G401 (cell line): ENCODE data around the gene NRTN. TPM values are rescaled to one million over a fixed set of nuclear protein-coding genes. Genes with fewer than 3 reads are reported as not detected.
"Not testable (repeated sequence)": the region's sequence is repeated elsewhere in the genome, so short reads cannot be mapped to it uniquely, and the experiment has no call there.

ENCODE experiments used
- DNase-seq: peaks from one replicate; pipeline ENCODE4 v3.0.0-alpha.2; 2015; ENCODE audit warnings: low spot score
- in situ Hi-C: cut with HindIII; loops from 2 replicates; pipeline ENCODE4 v1.10.0; 2016; ENCODE audit warnings: low sequenced_read_pairs, mixed read lengths
- total RNA-seq: library from RNA; depleted of rRNA; stranded (reverse); fragments of >200 nt; shearing (Covaris generic); gene quantifications from 2 replicates; pipeline ENCODE4 v1.2.3, GENCODE V29; 2014

The NRTN gene
- total RNA-seq, 1 experiment from 2014 or later = 8.3 TPM

GRCh38 chr19:5828661-5829566 lies 24.0 kb downstream of the NRTN start:
- in situ Hi-C loops = no loop called here
- DNase-seq = no peak

DNA sequence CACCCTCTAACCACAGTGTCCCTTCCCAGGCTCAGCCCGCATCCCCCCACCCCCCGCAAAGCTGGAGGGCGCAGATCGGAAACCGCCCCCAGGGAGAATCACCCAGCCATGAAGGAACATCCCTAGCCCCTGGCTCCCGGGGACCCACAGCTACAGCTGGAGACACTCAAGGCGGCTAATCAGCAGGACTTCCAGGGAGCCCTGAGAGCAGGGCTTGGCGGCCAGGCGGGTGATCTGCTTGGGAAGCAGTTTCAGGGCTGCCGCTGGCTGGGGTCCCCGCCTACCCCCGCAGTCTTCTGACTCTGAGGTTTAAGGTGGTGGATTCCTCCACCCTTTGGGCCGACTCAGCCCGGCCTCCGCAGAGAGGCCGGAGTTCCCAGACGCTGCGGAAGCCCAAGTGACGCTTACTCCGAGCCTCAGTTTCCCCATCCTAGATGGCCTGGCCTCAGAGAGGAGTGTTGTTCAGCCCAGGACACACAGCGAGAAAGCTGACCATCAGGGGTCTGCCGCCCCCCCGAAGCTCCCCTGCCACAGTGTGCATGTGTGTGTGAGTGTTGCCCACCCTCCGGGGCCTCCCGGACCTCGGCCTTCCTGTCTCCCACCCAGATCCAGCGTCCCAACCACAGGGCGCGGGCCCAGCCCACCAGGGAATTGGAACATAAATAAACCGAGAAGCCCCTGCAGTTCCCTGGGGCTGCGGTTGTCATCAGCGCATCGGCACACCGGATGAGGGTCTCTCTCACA lies 24.9 kb downstream of the NRTN start:
- no peak for DNase-seq
- in situ Hi-C loops = no loop called here

DNA sequence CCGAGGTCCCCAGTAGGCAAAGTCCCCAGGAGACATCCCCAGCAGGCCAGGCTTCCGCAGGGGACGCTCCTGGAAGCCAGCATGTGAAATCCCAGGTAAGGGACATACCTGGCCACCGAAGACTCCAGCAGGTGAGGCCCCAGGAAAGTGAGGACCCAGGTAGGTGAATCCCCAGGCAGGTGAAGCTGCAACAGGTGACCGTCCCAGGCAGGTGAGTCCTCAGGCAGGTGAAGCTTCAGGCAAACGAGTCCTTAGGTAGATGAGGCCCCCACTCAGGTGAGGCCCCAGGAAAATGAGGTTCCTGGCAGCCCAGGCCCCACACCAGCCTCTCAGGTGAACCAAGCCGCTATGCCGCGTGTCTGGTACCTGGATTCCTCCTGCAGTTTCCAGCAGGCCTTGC lies 26.3 kb downstream of the NRTN start:
- no peak for DNase-seq
- in situ Hi-C loops = no loop called here

- DNase-seq = no peak
- in situ Hi-C loops = no loop called here
Observed at GRCh38 chr19:5832061-5832460, 27.2 kb downstream of the NRTN start.

DNA sequence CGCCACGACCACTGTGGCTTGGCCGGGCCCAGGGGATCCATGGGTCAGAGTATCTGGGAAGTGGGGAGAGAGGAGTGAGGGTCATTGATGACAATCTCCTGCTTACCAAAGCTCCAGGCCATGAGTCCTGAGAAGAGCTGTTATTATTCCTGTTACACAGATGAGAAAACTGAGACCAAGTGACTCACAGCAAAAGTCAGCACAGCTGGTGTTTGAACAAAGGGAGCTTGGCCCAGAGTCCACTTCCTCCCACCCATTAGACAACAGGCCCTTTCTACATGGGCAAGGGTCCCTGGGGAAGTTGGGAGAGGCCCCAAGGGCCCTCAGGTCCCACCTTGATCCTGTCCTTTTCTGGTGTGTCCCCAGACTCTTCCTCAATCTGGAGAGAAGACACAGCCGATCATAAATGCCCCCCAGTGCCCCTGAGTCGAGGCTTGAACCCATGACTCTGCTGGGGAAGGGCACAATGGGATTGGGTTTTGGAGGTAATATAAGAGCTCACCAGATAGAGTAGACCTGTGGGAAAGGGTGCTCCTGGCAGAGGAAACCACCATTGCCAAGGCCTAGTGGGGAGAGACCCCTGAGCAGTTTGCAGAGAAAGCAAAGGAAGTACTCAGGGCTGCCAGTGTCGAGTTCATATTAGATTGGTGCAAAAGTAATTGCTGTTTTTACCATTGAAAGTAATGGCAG lies 27.8 kb downstream of the NRTN start:
- DNase-seq = no peak
- in situ Hi-C loops = no loop called here

GRCh38 chr19:5837761-5838352 lies 33.0 kb downstream of the NRTN start:
- no peak for DNase-seq
- in situ Hi-C loops = no loop called here

GRCh38 chr19:5838353-5839064 lies 33.6 kb downstream of the NRTN start:
- DNase-seq = no peak
- in situ Hi-C loops = no loop called here

GRCh38 chr19:5839065-5840017 lies 34.5 kb downstream of the NRTN start, which contains the start of gene FUT6:
Gene FUT6 (minus strand): TSS chr19:5839702. CDS start chr19:5832567, 7,135 bp downstream.
- in situ Hi-C loops = no loop called here
- no peak for DNase-seq

GRCh38 chr19:5841735-5842111 lies 36.9 kb downstream of the NRTN start:
- DNase-seq, in situ Hi-C loops: not testable (repeated sequence)

GRCh38 chr19:5843295-5843927 lies 38.5 kb downstream of the NRTN start:
- in situ Hi-C loops = no loop called here
- no peak for DNase-seq

DNA sequence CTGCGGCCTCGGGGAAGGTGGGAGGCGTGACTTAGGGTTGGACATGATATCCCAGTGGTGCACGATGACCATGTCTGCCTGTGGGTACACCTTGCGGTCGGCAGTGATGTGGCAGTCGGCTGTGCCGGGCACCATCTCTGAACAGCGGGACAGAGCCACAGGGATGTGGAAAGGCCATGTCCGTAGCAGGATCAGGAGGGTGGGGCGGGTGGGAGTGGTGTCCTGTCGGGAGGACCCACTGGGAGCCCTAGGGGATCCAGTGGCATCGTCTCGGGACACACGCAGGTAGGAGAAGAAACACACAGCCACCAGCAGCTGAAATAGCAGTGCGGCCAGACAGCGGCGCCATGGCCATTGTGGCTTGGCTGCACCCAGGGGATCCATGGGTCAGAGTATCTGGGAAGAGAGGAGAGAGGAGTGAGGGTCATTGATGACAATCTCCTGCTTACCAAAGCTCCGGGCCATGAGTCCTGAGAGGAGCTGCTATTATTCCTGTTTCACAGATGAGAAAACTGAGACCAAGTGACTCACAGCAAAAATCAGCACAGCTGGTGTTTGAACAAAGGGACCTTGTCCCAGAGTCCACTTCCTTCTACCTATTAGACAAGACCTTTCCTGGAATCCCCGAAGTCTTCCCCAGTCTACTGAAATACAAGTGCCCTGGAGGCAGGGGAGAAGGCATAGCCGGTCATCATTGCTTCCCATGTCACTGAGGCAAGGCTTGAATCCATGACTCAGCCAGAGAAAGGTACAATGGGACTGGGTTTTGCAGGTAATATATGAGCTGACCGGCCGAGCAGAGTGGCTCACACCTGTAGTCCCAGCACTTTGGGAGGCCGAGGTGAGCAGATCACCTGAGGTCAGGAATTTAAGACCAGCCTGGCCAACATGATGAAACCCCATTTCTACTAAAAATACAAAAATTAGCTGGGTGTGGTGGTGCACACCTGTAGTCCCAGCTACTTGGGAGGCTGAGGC lies 39.9 kb downstream of the NRTN start:
- DNase-seq = no peak
- in situ Hi-C loops = no loop called here

DNA sequence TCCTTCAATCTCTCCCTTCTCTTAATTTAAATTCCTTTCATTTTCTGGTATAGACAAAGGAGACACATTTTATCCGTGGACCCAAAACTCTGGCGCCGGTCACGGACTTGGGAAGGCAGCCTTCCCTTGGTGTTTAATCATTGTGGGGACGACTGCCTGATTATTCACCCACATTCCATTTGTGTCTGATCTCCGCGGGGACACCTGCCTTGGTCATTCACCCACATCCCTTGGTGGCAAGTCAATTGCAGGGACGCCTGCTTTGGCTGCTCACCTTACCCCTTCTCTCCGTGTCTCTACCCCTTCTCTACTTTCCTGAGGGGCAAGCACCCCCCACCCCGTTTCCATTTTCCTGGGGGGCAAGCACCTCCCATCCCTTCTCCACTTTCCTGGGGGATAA lies 43.0 kb downstream of the NRTN start:
- DNase-seq, in situ Hi-C loops: not testable (repeated sequence)

GRCh38 chr19:5848621-5849020 lies 43.8 kb downstream of the NRTN start:
- in situ Hi-C loops, DNase-seq: not testable (repeated sequence)

- DNase-seq = no peak
- in situ Hi-C loops = no loop called here
Observed at GRCh38 chr19:5850189-5850588, 45.3 kb downstream of the NRTN start.

DNA sequence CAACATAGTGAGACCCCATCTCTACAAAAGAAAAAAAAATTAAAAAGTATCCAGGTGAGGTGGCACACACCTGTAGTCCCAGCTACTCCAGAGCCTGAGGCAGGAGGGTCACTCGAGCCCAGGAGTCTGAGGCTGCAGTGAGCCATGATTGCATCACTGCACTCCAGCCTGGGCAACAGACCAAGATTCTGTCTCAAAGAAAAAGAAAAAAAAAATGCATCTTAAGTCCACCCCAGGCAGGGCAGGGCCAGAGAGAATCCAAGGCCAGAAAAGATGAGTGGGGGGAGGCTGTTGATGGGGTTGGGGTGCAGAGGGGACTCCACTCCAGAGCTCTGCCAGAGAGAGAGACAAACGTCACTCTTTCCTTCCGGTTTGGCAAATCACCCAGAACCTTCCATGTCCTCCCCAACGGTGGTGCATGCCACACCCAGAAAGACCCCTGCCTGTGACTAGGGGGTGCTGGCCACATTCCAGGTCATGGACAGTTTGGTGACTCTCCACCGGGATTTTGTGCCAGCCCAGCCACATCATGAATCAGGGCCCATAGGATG lies 46.0 kb downstream of the NRTN start:
- in situ Hi-C loops = no loop called here

DNA sequence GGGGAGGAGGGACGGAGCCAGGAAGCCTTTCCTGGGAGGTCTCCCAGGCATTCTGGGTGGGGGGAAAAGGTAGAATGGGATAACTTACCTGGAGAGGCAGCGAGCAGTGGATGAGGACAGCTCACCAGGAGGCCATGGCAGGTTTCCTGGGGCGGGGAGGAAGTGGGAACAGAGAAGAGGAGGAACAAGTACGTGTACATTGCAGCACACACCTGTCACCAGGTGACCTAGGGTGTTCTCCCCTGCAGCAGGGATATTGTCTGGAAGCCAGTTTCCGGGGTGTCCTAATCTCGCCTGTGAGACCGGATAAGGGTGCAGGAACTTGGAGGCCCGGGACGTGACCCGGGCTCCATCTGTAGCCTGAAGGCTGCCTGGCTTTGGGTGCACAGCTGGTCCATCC lies 46.4 kb downstream of the NRTN start, which contains the start of gene FUT3:
TSS of gene FUT3 (minus strand) at position 148 of the 400 bp plus-strand sequence.
- in situ Hi-C loops = no loop called here
- DNase-seq = no peak

More for the DNA sequence above, 46.0 kb downstream of the NRTN start:
- no peak for DNase-seq
